ENCODE measurements around the gene C1GALT1C1.
"Not testable (repeated sequence)": the region's sequence is repeated elsewhere in the genome, so short reads cannot be mapped to it uniquely, and the experiment has no call there.

C1GALT1C1 gene

DNA sequence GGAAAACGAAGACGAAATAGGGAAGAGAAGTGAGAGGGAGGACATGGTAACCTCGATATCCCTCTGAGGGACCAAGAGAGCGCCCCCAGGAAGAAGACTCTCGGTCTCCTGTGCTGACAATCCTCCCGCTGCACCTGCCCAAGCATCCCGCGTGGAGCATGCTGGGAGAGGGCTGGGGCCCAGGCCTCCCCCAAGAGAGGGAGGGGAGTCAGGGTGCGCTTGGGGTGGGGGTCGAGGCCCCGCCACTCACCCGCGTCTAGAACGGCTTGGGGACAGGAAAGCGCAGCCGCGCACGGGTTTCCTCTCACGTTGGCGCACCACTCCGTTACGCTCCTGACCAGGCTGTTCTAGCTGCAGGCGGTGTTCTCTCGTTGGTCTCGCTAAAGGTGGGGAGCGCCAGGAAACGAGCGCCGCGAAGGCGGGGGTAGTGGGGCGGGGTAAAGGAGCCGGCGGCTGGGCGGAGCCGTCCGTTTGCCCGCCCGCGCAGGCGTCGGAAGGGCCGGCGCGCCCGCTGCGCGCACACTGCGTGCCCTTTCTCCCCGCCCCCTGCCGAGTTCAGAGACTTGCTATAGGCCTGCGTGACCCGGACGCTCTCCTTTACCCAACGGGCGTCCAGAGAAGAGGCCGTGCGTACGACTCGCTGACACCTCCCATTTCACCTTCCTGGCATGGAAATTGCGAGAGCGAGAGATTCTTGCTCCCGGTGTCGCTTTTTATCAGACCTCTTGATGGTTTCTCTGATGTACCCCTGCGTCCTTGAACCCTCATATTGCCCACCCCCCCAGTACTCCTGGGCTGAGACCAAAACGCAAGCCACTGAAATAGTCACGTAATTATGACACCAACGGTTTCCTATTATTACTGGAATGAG lies at the start of gene C1GALT1C1:
Gene C1GALT1C1, minus strand, starts transcription at position 388 of the 871 bp plus-strand sequence. CDS start 2,888 bp downstream, outside the sequence.
- FAIRE-seq (no peak), DNase-seq (ENCODE audit: insufficient read length, low spot score) (peak; percentile 55)

DNA sequence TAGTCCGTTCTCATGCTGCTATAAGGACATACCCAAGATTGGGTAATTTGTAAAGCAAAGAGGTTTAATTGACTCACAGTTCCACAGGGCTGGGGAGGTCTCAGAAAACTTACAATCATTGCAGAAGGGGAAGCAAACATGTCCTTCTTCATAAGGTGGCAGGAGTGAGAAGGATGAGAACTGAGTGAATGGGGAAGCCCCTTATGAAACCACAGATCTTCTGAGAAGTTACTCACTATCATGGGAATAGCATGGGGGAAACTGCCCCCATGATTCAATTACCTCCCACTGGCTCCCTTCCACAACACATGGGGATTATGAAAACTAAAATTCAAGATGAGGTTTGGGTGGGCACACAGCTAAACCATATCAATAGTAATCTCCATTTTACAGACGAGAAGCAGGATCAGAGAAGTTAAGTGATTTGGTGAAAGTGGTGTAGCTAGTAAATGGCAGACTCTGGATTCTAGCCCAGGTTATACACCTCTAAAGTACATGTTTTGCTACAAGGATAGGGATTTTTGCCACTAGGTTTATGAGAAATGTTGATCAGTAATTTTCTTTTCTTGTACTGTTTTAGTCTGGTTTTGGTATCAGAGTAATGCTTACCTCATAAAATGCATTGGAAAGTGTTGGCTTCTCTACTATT lies 47.3 kb upstream of the C1GALT1C1 start:
- no peak for DNase-seq (ENCODE audit: insufficient read length, low spot score)

DNA sequence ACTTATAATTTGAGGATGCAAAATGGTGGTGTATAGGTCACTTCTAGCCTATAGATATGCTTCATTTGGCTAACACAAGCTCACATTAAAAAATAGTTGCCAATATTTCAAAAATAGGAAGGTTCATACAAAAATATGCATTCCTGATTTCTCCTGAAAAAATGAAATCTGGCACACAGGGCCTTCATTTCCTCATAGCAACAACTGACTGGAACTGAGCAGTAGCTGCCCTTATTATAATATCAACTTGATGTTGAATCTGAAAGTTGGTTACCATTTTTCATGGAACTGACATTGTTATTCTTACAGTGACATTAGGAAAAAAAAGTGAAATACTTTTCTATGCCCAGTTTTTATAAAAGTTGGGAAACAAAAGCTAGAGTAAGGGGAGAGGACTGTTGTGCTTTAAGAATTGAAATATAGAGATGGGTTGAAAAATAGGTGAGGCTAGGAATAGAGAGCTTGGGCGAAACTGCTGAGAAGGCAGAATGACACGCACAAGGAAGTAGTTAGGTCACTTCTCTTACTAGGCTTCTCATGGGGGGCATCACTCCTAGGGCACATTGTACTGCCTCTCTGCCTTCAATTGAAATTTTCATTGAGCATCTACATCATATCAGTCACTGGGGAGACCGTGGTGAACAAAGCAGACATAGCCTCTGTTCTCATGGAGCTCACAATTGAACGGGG lies 43.1 kb upstream of the C1GALT1C1 start:
- no peak for DNase-seq (ENCODE audit: insufficient read length, low spot score)
- FAIRE-seq = no peak

More for the DNA sequence above, 47.3 kb upstream of the C1GALT1C1 start:
- FAIRE-seq = no peak

DNA sequence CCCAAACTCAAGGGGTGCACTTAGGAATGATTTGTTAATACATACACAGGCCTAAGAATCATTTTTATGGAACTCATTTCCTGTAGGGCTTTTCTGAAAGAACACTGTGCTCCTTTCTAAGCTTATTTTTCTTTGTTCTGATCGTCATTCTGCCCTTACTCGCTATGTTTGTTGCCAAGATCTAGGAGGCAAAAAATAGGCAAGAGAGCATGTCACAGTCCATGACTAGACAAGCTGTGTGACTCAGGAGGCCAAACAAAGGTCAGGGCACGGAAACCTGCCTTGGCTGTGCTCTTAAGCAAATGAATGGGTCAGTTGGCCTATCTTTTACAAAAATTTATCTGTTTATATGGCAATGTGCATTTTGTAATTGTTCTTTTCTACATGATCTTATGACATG lies 42.5 kb upstream of the C1GALT1C1 start:
- FAIRE-seq (no peak), DNase-seq (ENCODE audit: insufficient read length, low spot score) (peak; percentile 3)

DNA sequence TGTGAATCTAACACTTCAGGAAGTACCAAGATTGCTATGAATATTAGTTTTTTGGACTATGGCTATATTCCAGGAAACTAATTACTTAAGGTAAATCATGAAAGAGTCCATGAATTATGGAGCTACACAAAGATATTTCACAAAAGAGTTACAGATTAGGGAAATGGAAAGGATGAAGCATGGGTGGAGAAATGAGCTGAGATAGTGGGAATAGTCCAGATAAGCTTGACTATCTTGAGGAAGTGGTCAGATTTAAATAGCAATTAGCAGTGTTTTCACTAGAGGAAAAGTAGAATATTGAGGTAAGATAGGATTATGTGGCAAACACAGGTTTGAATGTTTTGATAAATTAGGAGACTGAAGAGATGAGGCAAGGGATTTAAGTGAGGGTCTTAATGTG lies 42.1 kb upstream of the C1GALT1C1 start:
- no peak for DNase-seq (ENCODE audit: insufficient read length, low spot score)

DNA sequence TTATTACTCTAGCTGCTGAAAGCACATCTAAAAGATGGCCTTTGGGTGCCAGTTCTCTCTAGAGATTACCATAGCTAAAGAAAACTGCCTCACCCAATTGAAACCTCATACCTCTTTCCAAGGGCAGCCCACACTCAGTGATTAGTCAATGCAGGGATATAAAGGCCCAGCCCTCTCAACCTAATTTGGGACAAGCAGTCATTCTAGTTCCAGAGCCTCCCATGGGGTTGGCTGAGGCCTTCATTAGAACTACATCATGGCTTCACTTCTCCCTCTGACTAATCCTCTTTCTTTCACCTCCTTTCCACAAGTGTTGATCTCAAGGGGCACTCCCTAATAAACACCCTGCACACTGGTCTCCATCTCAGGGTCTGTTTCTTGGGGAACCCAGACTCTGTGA lies 38.5 kb upstream of the C1GALT1C1 start:
- no peak for DNase-seq (ENCODE audit: insufficient read length, low spot score)
- no peak for FAIRE-seq

More for the DNA sequence above, 42.1 kb upstream of the C1GALT1C1 start:
- FAIRE-seq = no peak

DNA sequence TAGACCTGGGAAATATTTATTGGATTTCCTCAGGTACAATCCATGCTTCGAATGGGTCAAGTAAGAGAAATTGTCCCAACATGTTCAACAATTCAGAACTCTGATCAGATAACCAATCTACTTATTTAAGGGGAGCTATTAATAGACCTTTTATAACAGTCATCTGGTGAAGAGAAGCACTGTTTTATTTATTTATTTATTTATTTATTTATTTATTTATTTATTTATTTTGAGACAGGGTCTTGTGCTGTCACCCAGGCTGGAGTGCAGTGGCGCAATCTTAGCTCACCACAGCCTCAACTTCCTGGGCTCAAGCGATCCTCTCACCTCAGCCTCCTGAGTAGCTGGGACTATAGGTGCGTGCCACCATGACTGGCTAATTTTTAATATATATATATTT lies 34.7 kb upstream of the C1GALT1C1 start:
- not testable (repeated sequence) for DNase-seq (ENCODE audit: insufficient read length, low spot score); FAIRE-seq

DNA sequence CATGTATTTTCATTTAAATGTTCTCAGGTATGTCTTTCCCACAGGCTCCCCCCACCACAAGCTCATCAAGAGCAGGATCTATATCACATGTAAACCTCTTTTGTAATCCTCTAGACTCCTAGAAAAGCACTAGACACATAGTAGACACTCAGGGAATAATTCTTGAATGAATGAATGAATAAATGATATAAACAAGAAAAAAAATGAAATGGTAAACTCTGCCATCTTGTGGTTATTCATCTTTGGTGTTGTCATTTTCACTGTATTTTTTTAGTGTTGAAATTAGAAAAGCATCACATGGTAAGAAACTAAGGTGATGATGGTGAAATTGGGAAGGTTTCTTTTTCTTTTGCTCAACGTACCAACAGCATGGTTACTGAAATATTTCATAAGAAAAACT lies 34.2 kb upstream of the C1GALT1C1 start:
- no peak for FAIRE-seq

DNA sequence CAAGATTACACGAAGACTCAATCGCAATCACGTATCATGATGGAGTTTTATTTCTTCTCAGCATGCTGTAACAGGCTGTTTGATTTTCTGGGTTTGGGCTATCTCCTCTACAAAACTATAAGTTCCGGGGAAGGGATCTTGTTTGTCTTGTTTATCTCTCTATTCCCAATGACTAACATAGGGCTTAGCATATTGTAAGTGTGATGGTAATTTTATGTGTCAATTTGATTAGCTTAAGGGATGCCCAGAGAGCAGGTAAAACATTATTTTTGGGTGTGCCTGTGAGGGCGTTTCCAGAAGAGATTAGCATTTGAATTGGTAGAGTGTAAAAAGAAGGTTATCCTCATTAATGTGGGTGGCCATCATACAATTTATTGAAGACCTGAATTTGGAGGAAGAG lies 32.8 kb upstream of the C1GALT1C1 start:
- DNase-seq (ENCODE audit: insufficient read length, low spot score) (no peak), FAIRE-seq (no peak)

More for the DNA sequence above, 34.2 kb upstream of the C1GALT1C1 start:
- DNase-seq (ENCODE audit: insufficient read length, low spot score) = no peak

DNA sequence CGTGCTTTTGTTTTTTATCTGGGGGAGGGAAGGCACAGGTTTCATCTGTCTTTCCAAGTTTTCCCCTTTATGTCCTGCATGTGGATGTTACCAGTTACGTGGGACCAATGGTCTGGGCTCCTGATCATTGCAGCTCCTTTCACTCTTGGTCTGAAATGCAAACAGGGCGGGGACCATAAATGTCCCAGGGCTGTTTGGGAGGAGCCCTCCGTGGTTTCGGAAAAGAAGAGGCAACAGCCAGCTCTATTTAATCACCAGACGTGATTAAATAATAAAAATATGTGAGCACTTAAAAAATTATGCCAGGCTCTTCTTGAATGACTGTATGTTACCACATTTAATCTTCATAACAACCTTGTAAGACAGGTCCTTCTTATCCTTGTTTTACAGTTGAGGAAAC lies 30.8 kb upstream of the C1GALT1C1 start:
- FAIRE-seq (no peak), DNase-seq (ENCODE audit: insufficient read length, low spot score) (no peak)

DNA sequence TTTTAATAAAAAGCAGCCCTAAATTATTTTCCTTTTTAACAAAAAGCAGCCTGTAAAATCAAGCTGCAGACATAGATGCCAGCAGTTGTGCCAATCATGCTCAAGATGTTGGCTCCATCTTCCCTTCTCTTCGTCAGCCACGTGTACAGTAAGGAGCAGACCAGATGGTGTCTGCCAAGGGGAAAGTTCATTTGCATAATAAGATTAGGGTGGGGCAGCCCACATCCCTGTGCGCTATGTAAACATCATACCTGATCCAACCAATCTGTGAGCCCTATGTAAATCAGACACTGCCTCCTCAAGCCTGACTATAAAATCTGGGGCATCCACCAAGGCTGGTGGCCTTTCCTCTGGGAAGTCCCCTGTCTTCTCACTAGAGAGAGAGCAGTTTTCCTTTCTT lies 23.1 kb upstream of the C1GALT1C1 start:
- FAIRE-seq = no peak

DNA sequence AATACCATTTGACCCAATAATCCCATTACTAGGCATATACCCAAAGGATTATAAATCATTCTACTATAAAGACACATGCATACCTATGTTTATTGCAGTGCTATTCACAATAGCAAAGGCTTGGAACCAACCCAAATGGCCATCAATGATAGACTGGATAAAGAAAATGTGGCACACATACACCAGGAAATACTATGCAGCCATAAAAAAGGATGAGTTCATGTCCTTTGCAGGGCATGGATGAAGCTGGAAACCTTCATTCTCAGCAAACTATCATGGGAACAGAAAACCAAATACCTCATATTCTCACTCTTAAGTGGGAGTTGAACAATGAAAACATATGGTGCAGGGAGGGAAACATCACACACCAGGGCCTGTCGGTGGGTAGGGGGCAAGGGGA lies 22.4 kb upstream of the C1GALT1C1 start:
- not testable (repeated sequence) for DNase-seq (ENCODE audit: insufficient read length, low spot score); FAIRE-seq

More for the DNA sequence above, 23.1 kb upstream of the C1GALT1C1 start:
- no peak for DNase-seq (ENCODE audit: insufficient read length, low spot score)

DNA sequence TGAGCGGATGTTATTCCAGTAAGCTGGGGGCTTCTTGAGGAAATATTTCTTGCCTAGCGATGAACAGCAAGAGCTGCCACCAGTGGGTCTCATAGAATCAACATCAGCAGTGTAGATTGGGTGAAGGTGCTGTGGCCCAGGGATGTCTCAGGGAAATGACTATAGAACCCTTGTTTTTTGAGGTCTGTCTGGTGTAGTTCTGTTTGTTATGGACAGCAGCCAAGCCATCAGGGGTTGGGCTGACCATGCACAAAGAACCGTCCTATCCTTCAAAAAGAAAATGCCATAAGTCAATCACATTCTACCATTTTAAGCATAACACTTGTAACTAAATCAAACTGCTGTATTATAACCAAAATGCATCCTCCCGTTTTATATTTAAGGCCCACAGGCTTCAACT lies 17.3 kb upstream of the C1GALT1C1 start:
- FAIRE-seq = no peak
- DNase-seq (ENCODE audit: insufficient read length, low spot score) = no peak

DNA sequence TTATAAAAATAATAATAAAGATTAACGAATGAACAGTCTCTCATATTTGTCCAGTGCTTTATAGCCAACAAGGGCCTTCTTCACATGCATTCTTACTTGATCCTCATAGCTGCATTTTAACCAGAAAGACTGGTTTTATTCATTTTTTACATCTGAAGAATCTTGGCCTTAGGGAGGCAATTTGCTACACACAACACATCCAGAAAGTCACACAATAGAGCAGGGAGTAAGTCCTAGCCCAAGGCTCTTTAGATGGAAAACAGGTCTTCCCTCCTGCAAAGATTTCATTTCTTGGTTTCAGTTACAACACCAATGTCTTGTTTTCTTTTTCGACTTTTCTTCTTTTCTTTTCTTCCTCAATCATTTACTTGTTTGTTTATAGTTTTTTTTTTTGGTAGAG lies 13.0 kb upstream of the C1GALT1C1 start:
- DNase-seq (ENCODE audit: insufficient read length, low spot score) (no peak), FAIRE-seq (no peak)

DNA sequence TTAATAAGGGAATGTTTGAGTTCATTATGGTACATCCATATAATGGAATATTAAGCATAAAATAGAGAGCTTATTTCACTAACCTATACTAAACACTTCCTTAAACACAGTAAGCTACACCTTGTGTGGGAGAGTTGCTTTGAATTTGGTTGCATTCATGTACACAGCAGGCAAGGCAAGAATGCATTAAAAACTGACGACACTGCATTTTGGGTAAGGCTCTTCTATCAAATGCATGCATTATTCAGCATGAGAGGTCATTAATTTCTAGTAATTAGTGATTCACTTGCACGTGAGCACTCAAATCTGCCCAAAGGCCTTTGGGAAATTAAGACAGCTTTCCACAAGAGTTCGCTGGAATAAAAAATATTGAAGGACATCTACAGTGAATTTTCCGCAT lies 8.8 kb upstream of the C1GALT1C1 start:
- DNase-seq (ENCODE audit: insufficient read length, low spot score) (no peak), FAIRE-seq (no peak)

DNA sequence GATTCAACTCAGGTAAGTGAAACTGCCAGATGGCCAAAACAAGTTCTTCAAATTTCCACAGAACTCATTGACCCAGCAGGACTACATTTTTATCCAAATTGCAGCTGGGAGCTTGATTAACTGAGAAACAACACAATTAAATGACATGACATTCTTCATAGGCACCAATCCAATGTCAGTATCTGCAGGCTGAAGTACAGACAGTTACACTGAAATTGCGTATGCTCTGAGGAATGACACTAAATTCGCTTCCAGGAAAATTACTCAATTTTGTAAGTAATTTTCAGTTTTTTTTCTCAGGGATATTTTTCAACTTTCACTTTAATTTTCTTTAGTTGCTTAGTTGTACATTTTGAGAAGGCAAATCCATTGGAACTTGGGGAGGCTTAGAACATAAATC lies 4.5 kb downstream of the C1GALT1C1 start:
- no peak for DNase-seq (ENCODE audit: insufficient read length, low spot score)
- FAIRE-seq = no peak

DNA sequence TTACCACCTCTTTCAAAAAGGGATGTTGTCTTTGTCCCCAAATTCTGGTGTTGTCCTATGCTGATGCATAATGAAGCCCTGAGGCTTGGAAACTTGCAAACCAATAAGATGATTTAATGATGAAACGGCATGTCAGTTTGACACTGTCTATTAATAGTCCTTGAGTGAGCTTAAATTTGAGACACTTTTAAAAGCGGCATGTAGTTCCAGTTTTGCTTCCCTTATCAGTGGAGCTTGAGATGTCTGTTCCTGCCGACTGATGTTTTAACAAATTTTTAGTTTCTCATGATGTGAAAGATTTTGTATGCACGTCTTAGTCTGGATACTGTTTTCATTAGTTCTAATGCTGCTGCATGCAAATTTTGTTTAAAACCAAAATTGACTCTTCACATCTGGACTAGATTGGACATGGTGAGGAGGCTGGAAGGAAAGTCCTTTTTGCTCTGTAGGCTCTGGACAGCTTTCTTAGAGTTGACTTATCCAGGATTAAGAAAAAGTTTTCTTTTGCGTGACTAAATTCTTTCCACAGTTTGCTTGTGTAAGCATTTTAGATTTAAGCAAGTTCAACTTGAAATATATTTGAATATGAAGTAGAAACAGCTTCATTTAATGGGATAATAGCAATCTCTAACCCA lies 11.7 kb downstream of the C1GALT1C1 start:
- DNase-seq (ENCODE audit: insufficient read length, low spot score) (no peak), FAIRE-seq (no peak)

DNA sequence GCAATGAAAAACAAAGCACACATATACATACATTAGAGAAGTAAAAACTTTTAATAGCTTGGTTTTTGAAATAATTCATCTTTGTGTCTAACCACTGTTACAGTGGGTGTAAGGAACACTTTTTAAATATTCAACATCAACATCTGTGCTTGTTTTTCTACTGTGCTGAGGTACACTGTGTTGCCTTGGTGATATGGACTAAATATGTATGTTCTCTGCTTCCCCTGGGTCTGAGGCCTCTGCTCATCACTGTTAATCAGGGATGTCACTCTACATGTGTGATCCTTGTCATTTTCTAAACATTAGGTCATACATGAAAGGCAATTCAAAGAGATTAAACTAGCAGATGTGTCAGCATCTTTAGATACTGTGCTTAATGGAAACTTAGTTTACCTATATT lies 15.0 kb downstream of the C1GALT1C1 start:
- FAIRE-seq = no peak
- DNase-seq (ENCODE audit: insufficient read length, low spot score) = no peak

DNA sequence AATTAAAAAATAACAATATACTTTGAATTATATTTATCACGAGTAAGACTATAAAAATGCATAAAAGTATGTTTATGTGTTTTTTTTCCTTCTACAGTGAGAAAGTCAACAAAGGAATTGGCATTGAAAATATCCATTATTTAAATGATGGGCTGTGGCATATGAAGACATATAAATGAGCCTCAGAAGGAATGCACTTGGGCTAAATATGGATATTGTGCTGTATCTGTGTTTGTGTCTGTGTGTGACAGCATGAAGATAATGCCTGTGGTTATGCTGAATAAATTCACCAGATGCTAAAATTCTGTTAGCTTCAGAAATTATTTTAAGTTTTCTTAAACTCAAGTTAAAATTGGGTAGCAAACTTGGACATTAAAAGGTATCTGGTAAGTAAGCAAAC lies 17.8 kb downstream of the C1GALT1C1 start:
- no peak for FAIRE-seq
- DNase-seq (ENCODE audit: insufficient read length, low spot score) = no peak

DNA sequence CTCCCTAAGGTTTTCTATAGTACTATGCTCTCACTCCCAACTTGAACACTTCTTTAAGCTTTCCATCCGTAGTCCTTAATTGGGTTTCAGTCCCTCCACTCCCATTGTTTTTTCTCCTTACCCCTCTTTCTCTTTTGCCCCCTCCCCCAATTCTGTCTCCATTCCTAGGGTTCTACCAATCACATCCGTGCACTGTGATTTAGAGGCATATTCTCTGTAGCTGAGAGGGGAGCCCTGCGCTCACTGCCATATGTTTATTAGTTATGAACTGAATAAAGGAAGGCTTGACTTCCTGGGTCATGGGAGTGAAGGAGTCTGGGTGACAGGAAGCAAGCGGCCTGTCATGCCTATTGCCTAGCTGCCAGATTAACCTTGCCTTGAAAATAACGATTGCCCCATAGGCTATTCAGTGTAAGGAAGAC lies 25.5 kb downstream of the C1GALT1C1 start:
- DNase-seq (ENCODE audit: insufficient read length, low spot score) (peak; percentile 4), FAIRE-seq (no peak)

Measured in HTR-8/SVneo (cell line).